Osteocyte (in vitro differentiated cells): ENCODE data around the gene FBXL16. TPM values are rescaled to one million over a fixed set of nuclear protein-coding genes. Genes with fewer than 3 reads are reported as not detected.

Source experiments
- DNase-seq: peaks from one replicate; pipeline ENCODE4 v3.0.0; 2021; ENCODE audit warnings: mixed read lengths; ENCODE audit not compliant: unreplicated experiment; ENCODE audit errors: extremely low spot score
- H3K27ac Mint-ChIP-seq: one replicate; pipeline ENCODE4 v1.8.0; 2021; ENCODE audit warnings: mild to moderate bottlenecking, mixed read lengths; ENCODE audit not compliant: unreplicated experiment
- H3K27me3 Mint-ChIP-seq: one replicate; pipeline ENCODE4 v1.8.0; 2021; ENCODE audit warnings: mixed read lengths; ENCODE audit not compliant: unreplicated experiment
- H3K36me3 Mint-ChIP-seq: one replicate; pipeline ENCODE4 v1.8.0; 2021; ENCODE audit warnings: mixed read lengths; ENCODE audit not compliant: unreplicated experiment
- H3K4me1 Mint-ChIP-seq: one replicate; pipeline ENCODE4 v1.8.0; 2021; ENCODE audit warnings: mixed read lengths; ENCODE audit not compliant: unreplicated experiment
- H3K4me3 Mint-ChIP-seq: one replicate; pipeline ENCODE4 v1.8.0; 2021; ENCODE audit warnings: mild to moderate bottlenecking, moderate library complexity, mixed read lengths; ENCODE audit not compliant: unreplicated experiment
- H3K9me3 Mint-ChIP-seq: one replicate; pipeline ENCODE4 v1.8.0; 2021; ENCODE audit warnings: mixed read lengths; ENCODE audit not compliant: unreplicated experiment
- CTCF ChIP-seq: fragments of 200-600 bp; sonication (generic); IDR thresholded peaks from 2 replicates; pipeline ENCODE4 v1.5.0; 2021; ENCODE audit warnings: antibody characterized with exemption, mild to moderate bottlenecking, moderate library complexity
- total RNA-seq: library from RNA; stranded (reverse); gene quantifications from 2 replicates; pipeline ENCODE4 v1.2.1, GENCODE V29; 2021

FBXL16 gene
- total RNA-seq, 1 donor from 2014 or later, result 0.32 TPM

DNA sequence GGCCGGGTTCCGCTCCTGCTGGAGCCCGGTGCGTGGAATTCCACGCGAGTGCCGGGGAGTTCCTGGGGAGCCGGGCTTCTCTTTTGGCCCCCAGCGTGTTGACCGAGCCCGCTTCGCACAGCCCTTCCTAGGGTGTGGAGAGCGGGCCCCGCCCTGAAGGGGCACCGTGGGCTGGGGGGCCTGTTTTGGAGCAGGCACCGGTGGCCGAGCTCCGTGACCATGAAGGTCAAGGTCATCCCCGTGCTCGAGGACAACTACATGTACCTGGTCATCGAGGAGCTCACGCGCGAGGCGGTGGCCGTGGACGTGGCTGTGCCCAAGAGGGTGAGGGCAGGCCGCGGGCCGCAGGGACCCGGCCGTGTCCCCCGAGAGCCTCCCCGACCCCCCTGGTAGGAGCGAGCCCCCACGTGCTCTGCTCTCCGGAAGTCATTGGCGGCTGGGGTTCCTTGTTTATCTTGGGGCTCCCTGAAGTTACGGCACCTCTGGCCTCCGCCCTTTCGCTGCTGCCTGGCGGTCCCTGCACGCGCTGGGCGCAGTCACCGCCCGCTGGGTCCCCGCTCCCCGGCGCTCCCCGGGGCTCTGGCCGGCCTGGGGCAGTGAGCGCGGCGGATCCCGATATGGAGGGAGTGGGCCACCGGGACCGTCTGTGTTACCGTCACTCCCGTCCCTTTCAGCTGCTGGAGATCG lies 21.8 kb upstream of the FBXL16 start:
- Mint-ChIP-seq H3K36me3 (no peaks in the 10 kb centered on the region), H3K4me1 (peaks cover 3% of the 10 kb centered on the region), H3K27ac (no peak overlapping the region), H3K27me3 (no peaks in the 10 kb centered on the region), H3K9me3 (no peaks in the 10 kb centered on the region), H3K4me3 (peak overlapping the region; percentile 52)
- no peak for TF ChIP-seq CTCF
- DNase-seq, result no peak

GRCh38 chr16:726438-727290 lies 21.1 kb upstream of the FBXL16 start, which contains the start of the genes CCDC78 and HAGHL:
Gene CCDC78 (minus strand): TSS chr16:726443. CDS start chr16:726367, 76 bp downstream.
Gene HAGHL (plus strand): TSS chr16:727106. CDS start chr16:727510, 404 bp downstream.
- no peak for DNase-seq
- H3K27me3 Mint-ChIP-seq, result no peaks in the 10 kb centered on the region

DNA sequence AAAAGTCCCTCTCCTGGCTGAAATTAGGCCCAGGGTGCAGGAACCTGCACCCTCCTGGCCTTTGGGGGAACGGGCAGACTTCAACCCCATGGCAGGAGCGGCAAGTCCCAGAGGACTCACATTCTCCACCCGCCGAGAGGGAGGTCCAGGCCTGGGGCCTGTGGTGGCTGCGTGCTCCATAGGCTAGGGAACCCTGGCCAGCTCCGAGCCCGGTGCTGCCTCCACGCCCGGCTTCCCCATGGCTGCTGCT lies 20.5 kb upstream of the FBXL16 start:
- no peaks in the 10 kb centered on the region for H3K27me3 Mint-ChIP-seq
- H3K9me3 Mint-ChIP-seq, result no peaks in the 10 kb centered on the region
- TF ChIP-seq CTCF, result no peak
- peaks cover 3% of the 10 kb centered on the region for H3K4me1 Mint-ChIP-seq
- H3K36me3 Mint-ChIP-seq, result no peaks in the 10 kb centered on the region
- H3K4me3 Mint-ChIP-seq, result peak overlapping the region; percentile 66
- H3K27ac Mint-ChIP-seq, result no peak overlapping the region
- DNase-seq, result no peak

More at GRCh38 chr16:726438-727290, 21.1 kb upstream of the FBXL16 start, which contains the start of the genes CCDC78 and HAGHL:
- peak within 1 kb of the TSS; percentile 66 for H3K4me3 Mint-ChIP-seq
- H3K36me3 Mint-ChIP-seq, result no peaks in the 10 kb centered on the region
- no peak within 1 kb of the TSS for H3K27ac Mint-ChIP-seq
- no peak for TF ChIP-seq CTCF
- H3K4me1 Mint-ChIP-seq, result peaks cover 3% of the 10 kb centered on the region
- no peaks in the 10 kb centered on the region for H3K9me3 Mint-ChIP-seq

GRCh38 chr16:725463-726187 lies 20.0 kb upstream of the FBXL16 start:
- no peak overlapping the region for H3K27ac Mint-ChIP-seq

More at GRCh38 chr16:725463-726187, 20.0 kb upstream of the FBXL16 start:
- no peaks in the 10 kb centered on the region for H3K27me3 Mint-ChIP-seq
- DNase-seq, result no peak
- no peak for TF ChIP-seq CTCF
- H3K4me1 Mint-ChIP-seq, result peaks cover 4% of the 10 kb centered on the region
- H3K36me3 Mint-ChIP-seq, result no peaks in the 10 kb centered on the region
- H3K9me3 Mint-ChIP-seq, result no peaks in the 10 kb centered on the region
- no peak overlapping the region for H3K4me3 Mint-ChIP-seq
